ENCODE results near the gene C2orf69. TPM values are rescaled to one million over a fixed set of nuclear protein-coding genes. Genes with fewer than 3 reads are reported as not detected.
A peak's percentile ranks its signal among the peaks of the same experiment; 100 is the strongest.

The C2orf69 gene
- total RNA-seq, 1 experiment from 2014 or later, result 15.2 TPM

GRCh38 chr2:199928626-199929025, 17.5 kb downstream of the C2orf69 start:
- Mint-ChIP-seq H3K27ac (ENCODE audit: unreplicated experiment) (peak overlapping the region; percentile 14), H3K27me3 (ENCODE audit: unreplicated experiment) (no peaks in the 10 kb centered on the region), H3K36me3 (ENCODE audit: insufficient read depth, unreplicated experiment) (peaks cover 44% of the 10 kb centered on the region), H3K4me3 (ENCODE audit: low read depth, unreplicated experiment) (no peak overlapping the region), H3K9me3 (ENCODE audit: low read depth, unreplicated experiment) (no peaks in the 10 kb centered on the region), H3K4me1 (ENCODE audit: low read depth, unreplicated experiment) (peaks cover 7% of the 10 kb centered on the region)
- intact Hi-C loops (cut with micrococcal nuclease; ENCODE audit: unreplicated experiment), result no loop called here
- DNase-seq, result no peak
- no peak for TF ChIP-seq CTCF (IDR thresholded peaks at IDR 0.05; ENCODE audit: unreplicated experiment)
- BruUV-seq (replicated peaks), result no TSS peak
- CTCF ChIA-PET, result no interaction called here

- H3K27me3 Mint-ChIP-seq (ENCODE audit: unreplicated experiment), result no peaks in the 10 kb centered on the region
- H3K27ac Mint-ChIP-seq (ENCODE audit: unreplicated experiment), result no peak overlapping the region
- TF ChIP-seq CTCF (IDR thresholded peaks at IDR 0.05; ENCODE audit: unreplicated experiment), result no peak
- H3K4me3 Mint-ChIP-seq (ENCODE audit: low read depth, unreplicated experiment), result no peak overlapping the region
- peaks cover under 1% of the 10 kb centered on the region for H3K4me1 Mint-ChIP-seq (ENCODE audit: low read depth, unreplicated experiment)
- no peak for DNase-seq
- CTCF ChIA-PET, result interaction anchor here (0.7 kb wide), 1 partner anchor 62 kb away, joined by 6 read pairs; no protein-coding TSS in a partner anchor
- intact Hi-C loops (cut with micrococcal nuclease; ENCODE audit: unreplicated experiment), result no loop called here
- no TSS peak for BruUV-seq (replicated peaks)
- H3K9me3 Mint-ChIP-seq (ENCODE audit: low read depth, unreplicated experiment), result no peaks in the 10 kb centered on the region
- H3K36me3 Mint-ChIP-seq (ENCODE audit: insufficient read depth, unreplicated experiment), result peaks cover 45% of the 10 kb centered on the region
These were observed 18.2 kb downstream of the C2orf69 start for GRCh38 chr2:199929262-199929661.

GRCh38 chr2:199932312-199932855, 21.3 kb downstream of the C2orf69 start:
- Mint-ChIP-seq H3K4me1 (ENCODE audit: low read depth, unreplicated experiment) (no peaks in the 10 kb centered on the region), H3K36me3 (ENCODE audit: insufficient read depth, unreplicated experiment) (peaks cover 39% of the 10 kb centered on the region), H3K4me3 (ENCODE audit: low read depth, unreplicated experiment) (no peak overlapping the region), H3K27me3 (ENCODE audit: unreplicated experiment) (no peaks in the 10 kb centered on the region), H3K9me3 (ENCODE audit: low read depth, unreplicated experiment) (no peaks in the 10 kb centered on the region), H3K27ac (ENCODE audit: unreplicated experiment) (no peak overlapping the region)
- CTCF ChIA-PET, result no interaction called here
- intact Hi-C loops (cut with micrococcal nuclease; ENCODE audit: unreplicated experiment), result no loop called here
- BruUV-seq (replicated peaks), result no TSS peak
- no peak for DNase-seq
- TF ChIP-seq CTCF (IDR thresholded peaks at IDR 0.05; ENCODE audit: unreplicated experiment), result no peak

- H3K27me3 Mint-ChIP-seq (ENCODE audit: unreplicated experiment), result no peaks in the 10 kb centered on the region
- DNase-seq, result no peak
- peaks cover 40% of the 10 kb centered on the region for H3K36me3 Mint-ChIP-seq (ENCODE audit: insufficient read depth, unreplicated experiment)
- no peaks in the 10 kb centered on the region for H3K4me1 Mint-ChIP-seq (ENCODE audit: low read depth, unreplicated experiment)
- H3K4me3 Mint-ChIP-seq (ENCODE audit: low read depth, unreplicated experiment), result no peak overlapping the region
- BruUV-seq (replicated peaks), result no TSS peak
- H3K27ac Mint-ChIP-seq (ENCODE audit: unreplicated experiment), result no peak overlapping the region
- TF ChIP-seq CTCF (IDR thresholded peaks at IDR 0.05; ENCODE audit: unreplicated experiment), result no peak
- CTCF ChIA-PET, result no interaction called here
- H3K9me3 Mint-ChIP-seq (ENCODE audit: low read depth, unreplicated experiment), result no peaks in the 10 kb centered on the region
- intact Hi-C loops (cut with micrococcal nuclease; ENCODE audit: unreplicated experiment), result no loop called here
These were observed 22.4 kb downstream of the C2orf69 start for GRCh38 chr2:199933466-199933865.
